Liver (tissue), 9 donors: Measurements from ENCODE around the gene MINAR1. TPM values are rescaled to one million over a fixed set of nuclear protein-coding genes. Genes with fewer than 3 reads are reported as not detected.

Source experiments
- DNase-seq: peaks from one replicate; pipeline ENCODE4 v3.0.0-alpha.2; 2017; ENCODE audit warnings: low spot score
- H3K27ac ChIP-seq, 2 donors: one replicate each; pipeline ENCODE4 v1.7.0; 2013; ENCODE audit warnings: inconsistent platforms in 2 of 2, low read length in 2 of 2, control low read depth in 1 of 2, low read depth in 1 of 2, mild to moderate bottlenecking in 1 of 2
- H3K27me3 ChIP-seq, 4 donors: one replicate each; pipeline versions ENCODE4 v1.6.1 to v1.7.0; 2013; ENCODE audit warnings: low read length in 3 of 4, inconsistent platforms in 1 of 4, mild to moderate bottlenecking in 1 of 4, moderate library complexity in 1 of 4; ENCODE audit not compliant: control insufficient read depth in 4 of 4, insufficient read depth in 4 of 4
- H3K36me3 ChIP-seq, 4 donors: one replicate each; pipeline versions ENCODE4 v1.6.1 to v1.7.0; 2013; ENCODE audit warnings: low read length in 3 of 4, mild to moderate bottlenecking in 3 of 4, low read depth in 1 of 4, moderate library complexity in 1 of 4; ENCODE audit not compliant: control insufficient read depth in 4 of 4, insufficient read depth in 3 of 4
- H3K4me1 ChIP-seq, 4 donors: one replicate each; pipeline versions ENCODE4 v1.6.1 to v1.7.0; 2013; ENCODE audit warnings: low read length in 3 of 4, mild to moderate bottlenecking in 3 of 4, moderate library complexity in 1 of 4; ENCODE audit not compliant: control insufficient read depth in 4 of 4, insufficient read depth in 4 of 4
- H3K4me3 ChIP-seq, 3 donors: one replicate each; pipeline versions ENCODE4 v1.6.1 to v1.7.0; 2013; ENCODE audit warnings: low read length in 3 of 3, control low read depth in 1 of 3, low read depth in 1 of 3, mild to moderate bottlenecking in 1 of 3
- H3K9ac ChIP-seq, 2 donors: one replicate each; pipeline ENCODE4 v1.7.0; 2013; ENCODE audit warnings: low read length in 2 of 2, mild to moderate bottlenecking in 2 of 2, moderate library complexity in 2 of 2, control low read depth in 1 of 2, low read depth in 1 of 2
- H3K9me3 ChIP-seq, 4 donors: one replicate each; pipeline versions ENCODE4 v1.6.1 to v1.7.0; 2013; ENCODE audit warnings: low read length in 3 of 4; ENCODE audit not compliant: control insufficient read depth in 4 of 4
- EGR1 ChIP-seq, 2 donors: IDR thresholded peaks; 2 replicates each; pipeline ENCODE4 v1.6.1; 2016 to 2018; ENCODE audit warnings: antibody characterized with exemption in 2 of 2, low read depth in 2 of 2
- FOXA1 ChIP-seq: IDR thresholded peaks from 2 replicates; pipeline ENCODE4 v1.6.1; 2016; ENCODE audit warnings: antibody characterized with exemption
- FOXA2 ChIP-seq: IDR thresholded peaks from 2 replicates; pipeline ENCODE4 v1.6.1; 2016; ENCODE audit warnings: antibody characterized with exemption
- GABPA ChIP-seq, 2 donors: IDR thresholded peaks in 1 of 2; conservative IDR thresholded peaks in 1 of 2; 2 replicates each; pipeline ENCODE4 v1.6.1; 2016; ENCODE audit warnings: antibody characterized with exemption in 2 of 2, mild to moderate bottlenecking in 1 of 2, moderate library complexity in 1 of 2
- HNF4A ChIP-seq, 2 donors: conservative IDR thresholded peaks; 2 replicates each; pipeline ENCODE4 v1.6.1; 2016; ENCODE audit warnings: antibody characterized with exemption in 2 of 2, mild to moderate bottlenecking in 2 of 2
- HNF4G ChIP-seq: IDR thresholded peaks from 2 replicates; pipeline ENCODE4 v1.6.1; 2016; ENCODE audit warnings: antibody characterized with exemption
- JUND ChIP-seq, 2 donors: IDR thresholded peaks; 2 replicates each; pipeline ENCODE4 v1.6.1; 2016; ENCODE audit warnings: antibody characterized with exemption in 2 of 2
- NR2F2 ChIP-seq: IDR thresholded peaks from 2 replicates; pipeline ENCODE4 v1.6.1; 2016; ENCODE audit warnings: antibody characterized with exemption
- RAD21 ChIP-seq, 2 donors: IDR thresholded peaks; 2 replicates each; pipeline ENCODE4 v1.6.1; 2016; ENCODE audit warnings: antibody characterized with exemption in 2 of 2, mild to moderate bottlenecking in 2 of 2
- RXRA ChIP-seq, 2 donors: IDR thresholded peaks; 2 replicates each; pipeline ENCODE4 v1.6.1; 2017 to 2018; ENCODE audit warnings: antibody characterized with exemption in 2 of 2, mild to moderate bottlenecking in 1 of 2
- SP1 ChIP-seq: IDR thresholded peaks from 2 replicates; pipeline ENCODE4 v1.6.1; 2018; ENCODE audit warnings: antibody characterized with exemption, mild to moderate bottlenecking
- TAF1 ChIP-seq: conservative IDR thresholded peaks from 2 replicates; pipeline ENCODE4 v1.6.1; 2016; ENCODE audit warnings: antibody characterized with exemption, mild to moderate bottlenecking
- YY1 ChIP-seq: IDR thresholded peaks from 2 replicates; pipeline ENCODE4 v1.6.1; 2016; ENCODE audit warnings: antibody characterized with exemption, mild to moderate bottlenecking
- WGBS: extraction: QIAGEN DNeasy Blood & Tissue Kit; methylation state at CpG from one replicate; pipeline ENCODE4 v1.1.7; 2013; 5-methylcytosine and 5-hydroxymethylcytosine counted together
- polyA plus RNA-seq, 2 donors: library from polyadenylated mRNA; stranded (reverse) in 1 of 2; unstranded in 1 of 2; fragments of 200-250 nt in 1 of 2; fragments of >200 nt in 1 of 2; fragmentation: Nextera tagmentation in 1 of 2; extraction: Ambion mirVana in 1 of 2; gene quantifications; one replicate each; pipeline versions ENCODE4 v1.2.1 to v1.2.3, GENCODE V29; 2013 to 2015
- total RNA-seq, 2 donors: library from RNA; depleted of rRNA; stranded (reverse); fragments of >200 nt; gene quantifications; one replicate each; pipeline ENCODE4 v1.2.3, GENCODE V29; 2014
- TF ChIP-seq, protein P1 (sequence below): IDR thresholded peaks from 2 replicates; pipeline ENCODE4 v1.6.1; 2016; ENCODE audit warnings: antibody characterized with exemption, mild to moderate bottlenecking
- TF ChIP-seq, protein P2 (sequence below): IDR thresholded peaks from 2 replicates; pipeline ENCODE4 v1.6.1; 2016; ENCODE audit warnings: antibody characterized with exemption
- TF ChIP-seq, protein P3 (sequence below): IDR thresholded peaks from 2 replicates; pipeline ENCODE4 v1.6.1; 2016; ENCODE audit warnings: antibody characterized with exemption
- TF ChIP-seq, protein P4 (sequence below): IDR thresholded peaks from 2 replicates; pipeline ENCODE4 v1.6.1; 2016; ENCODE audit warnings: antibody characterized with exemption
- donor health status: healthy.
- donor health status: healthy.
- donor health status: healthy.
- donor health status: healthy.
- donor health status: healthy.

Gene MINAR1
- total and polyA plus RNA-seq, 4 donors = 0.01 to 0.14 (median 0.07) TPM

DNA sequence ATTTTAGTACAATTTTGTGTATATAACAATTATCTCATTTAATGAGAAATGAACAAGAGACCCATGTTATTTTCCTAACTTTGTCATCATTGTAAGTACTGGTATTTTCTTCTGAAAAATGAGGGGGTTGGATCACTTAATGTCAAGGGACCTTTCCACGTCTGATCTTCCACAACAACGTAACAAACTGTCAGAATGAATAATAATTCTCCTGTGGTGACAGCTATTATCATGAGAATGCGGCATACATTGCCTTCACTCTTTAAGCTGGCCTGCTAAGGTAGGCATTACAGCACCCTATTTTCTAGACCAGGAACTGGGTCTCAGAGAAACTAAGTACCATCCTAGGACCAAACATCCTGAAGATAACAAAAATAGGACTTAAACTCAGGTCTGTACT is 31.5 kb upstream of the MINAR1 start:
- Histone ChIP-seq H3K27me3 (no peaks in the 10 kb centered on the region), H3K27ac (no peak overlapping the region), H3K9ac (no peak overlapping the region), H3K4me1 (no peaks in the 10 kb centered on the region), H3K9me3 (no peaks in the 10 kb centered on the region), H3K4me3 (no peak overlapping the region), H3K36me3 (no peaks in the 10 kb centered on the region)
- 85% methylated on average over 3 of the region's 3 CpGs for whole genome bisulfite sequencing
- no peak for DNase-seq
- TF ChIP-seq GABPA (IDR thresholded peaks at IDR 0.05 in 1 of 2, conservative IDR thresholded peaks at IDR 0.05 in 1 of 2) (no peak), FOXA1 (no peak), EGR1 (IDR thresholded peaks at IDR 0.05; ENCODE audit: low read depth in 2 of 2) (no peak), RXRA (IDR thresholded peaks at IDR 0.05) (no peak), YY1 (no peak), HNF4A (conservative IDR thresholded peaks at IDR 0.05) (no peak), FOXA2 (no peak), HNF4G (no peak), RAD21 (IDR thresholded peaks at IDR 0.05) (no peak), SP1 (no peak), NR2F2 (no peak)
- TF ChIP-seq, protein P1, sequence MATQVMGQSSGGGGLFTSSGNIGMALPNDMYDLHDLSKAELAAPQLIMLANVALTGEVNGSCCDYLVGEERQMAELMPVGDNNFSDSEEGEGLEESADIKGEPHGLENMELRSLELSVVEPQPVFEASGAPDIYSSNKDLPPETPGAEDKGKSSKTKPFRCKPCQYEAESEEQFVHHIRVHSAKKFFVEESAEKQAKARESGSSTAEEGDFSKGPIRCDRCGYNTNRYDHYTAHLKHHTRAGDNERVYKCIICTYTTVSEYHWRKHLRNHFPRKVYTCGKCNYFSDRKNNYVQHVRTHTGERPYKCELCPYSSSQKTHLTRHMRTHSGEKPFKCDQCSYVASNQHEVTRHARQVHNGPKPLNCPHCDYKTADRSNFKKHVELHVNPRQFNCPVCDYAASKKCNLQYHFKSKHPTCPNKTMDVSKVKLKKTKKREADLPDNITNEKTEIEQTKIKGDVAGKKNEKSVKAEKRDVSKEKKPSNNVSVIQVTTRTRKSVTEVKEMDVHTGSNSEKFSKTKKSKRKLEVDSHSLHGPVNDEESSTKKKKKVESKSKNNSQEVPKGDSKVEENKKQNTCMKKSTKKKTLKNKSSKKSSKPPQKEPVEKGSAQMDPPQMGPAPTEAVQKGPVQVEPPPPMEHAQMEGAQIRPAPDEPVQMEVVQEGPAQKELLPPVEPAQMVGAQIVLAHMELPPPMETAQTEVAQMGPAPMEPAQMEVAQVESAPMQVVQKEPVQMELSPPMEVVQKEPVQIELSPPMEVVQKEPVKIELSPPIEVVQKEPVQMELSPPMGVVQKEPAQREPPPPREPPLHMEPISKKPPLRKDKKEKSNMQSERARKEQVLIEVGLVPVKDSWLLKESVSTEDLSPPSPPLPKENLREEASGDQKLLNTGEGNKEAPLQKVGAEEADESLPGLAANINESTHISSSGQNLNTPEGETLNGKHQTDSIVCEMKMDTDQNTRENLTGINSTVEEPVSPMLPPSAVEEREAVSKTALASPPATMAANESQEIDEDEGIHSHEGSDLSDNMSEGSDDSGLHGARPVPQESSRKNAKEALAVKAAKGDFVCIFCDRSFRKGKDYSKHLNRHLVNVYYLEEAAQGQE = no peak
- TF ChIP-seq, protein P2, sequence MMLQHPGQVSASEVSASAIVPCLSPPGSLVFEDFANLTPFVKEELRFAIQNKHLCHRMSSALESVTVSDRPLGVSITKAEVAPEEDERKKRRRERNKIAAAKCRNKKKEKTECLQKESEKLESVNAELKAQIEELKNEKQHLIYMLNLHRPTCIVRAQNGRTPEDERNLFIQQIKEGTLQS = no peak
- TF ChIP-seq, protein P3, sequence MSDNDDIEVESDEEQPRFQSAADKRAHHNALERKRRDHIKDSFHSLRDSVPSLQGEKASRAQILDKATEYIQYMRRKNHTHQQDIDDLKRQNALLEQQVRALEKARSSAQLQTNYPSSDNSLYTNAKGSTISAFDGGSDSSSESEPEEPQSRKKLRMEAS = no peak
- TF ChIP-seq, protein P4, sequence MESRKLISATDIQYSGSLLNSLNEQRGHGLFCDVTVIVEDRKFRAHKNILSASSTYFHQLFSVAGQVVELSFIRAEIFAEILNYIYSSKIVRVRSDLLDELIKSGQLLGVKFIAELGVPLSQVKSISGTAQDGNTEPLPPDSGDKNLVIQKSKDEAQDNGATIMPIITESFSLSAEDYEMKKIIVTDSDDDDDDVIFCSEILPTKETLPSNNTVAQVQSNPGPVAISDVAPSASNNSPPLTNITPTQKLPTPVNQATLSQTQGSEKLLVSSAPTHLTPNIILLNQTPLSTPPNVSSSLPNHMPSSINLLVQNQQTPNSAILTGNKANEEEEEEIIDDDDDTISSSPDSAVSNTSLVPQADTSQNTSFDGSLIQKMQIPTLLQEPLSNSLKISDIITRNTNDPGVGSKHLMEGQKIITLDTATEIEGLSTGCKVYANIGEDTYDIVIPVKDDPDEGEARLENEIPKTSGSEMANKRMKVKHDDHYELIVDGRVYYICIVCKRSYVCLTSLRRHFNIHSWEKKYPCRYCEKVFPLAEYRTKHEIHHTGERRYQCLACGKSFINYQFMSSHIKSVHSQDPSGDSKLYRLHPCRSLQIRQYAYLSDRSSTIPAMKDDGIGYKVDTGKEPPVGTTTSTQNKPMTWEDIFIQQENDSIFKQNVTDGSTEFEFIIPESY = no peak

DNA sequence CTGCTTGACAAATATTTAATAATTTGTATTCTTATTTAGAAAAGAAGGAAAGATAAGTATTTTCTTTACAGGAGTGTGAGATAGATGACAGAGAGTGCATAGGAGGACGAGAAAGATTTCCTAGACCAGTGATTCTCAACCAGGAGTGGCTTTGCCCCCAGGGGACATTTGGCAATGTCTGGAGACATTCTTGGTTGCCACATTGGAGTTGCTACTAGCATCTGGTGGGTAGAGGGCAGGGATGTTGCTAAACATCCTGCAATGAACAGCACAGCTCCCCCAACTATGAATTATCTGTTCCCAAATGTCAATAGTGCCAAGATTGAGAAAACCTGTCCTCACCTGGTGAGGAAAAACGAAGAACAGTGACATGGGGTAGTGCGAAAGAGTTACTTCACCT is 30.8 kb upstream of the MINAR1 start:
- H3K9me3 ChIP-seq = no peaks in the 10 kb centered on the region
- no peak for TF ChIP-seq EGR1 (IDR thresholded peaks at IDR 0.05; ENCODE audit: low read depth in 2 of 2)
- TF ChIP-seq, protein P3 = no peak
- no peak for TF ChIP-seq YY1
- TF ChIP-seq RXRA (IDR thresholded peaks at IDR 0.05) = no peak
- TF ChIP-seq RAD21 (IDR thresholded peaks at IDR 0.05) = no peak
- TF ChIP-seq, protein P4 = no peak
- TF ChIP-seq FOXA2 = no peak
- TF ChIP-seq, protein P2 = no peak
- no peak for TF ChIP-seq TAF1
- no peak for TF ChIP-seq HNF4A (conservative IDR thresholded peaks at IDR 0.05)
- TF ChIP-seq JUND (IDR thresholded peaks at IDR 0.05) = no peak
- TF ChIP-seq GABPA (IDR thresholded peaks at IDR 0.05 in 1 of 2, conservative IDR thresholded peaks at IDR 0.05 in 1 of 2) = no peak
- TF ChIP-seq, protein P1 = no peak

More for the DNA sequence above, 30.8 kb upstream of the MINAR1 start:
- 58% methylated on average over 3 of the region's 3 CpGs for WGBS
- Histone ChIP-seq H3K27ac (no peak overlapping the region), H3K4me3 (no peak overlapping the region), H3K4me1 (no peaks in the 10 kb centered on the region), H3K9ac (no peak overlapping the region), H3K27me3 (no peaks in the 10 kb centered on the region), H3K36me3 (no peaks in the 10 kb centered on the region)
- DNase-seq = no peak
